CD1c-positive myeloid dendritic cell (primary cell): ENCODE data around the gene GRID1.
A peak's percentile ranks its signal among the peaks of the same experiment; 100 is the strongest.

Experiments used
- DNase-seq: peaks from one replicate; pipeline ENCODE4 v3.0.0-alpha.2; 2016; ENCODE audit errors: extremely low spot score

GRID1 gene

GRCh38 chr10:86314616-86315548 is 51.7 kb downstream of the GRID1 start:
- peak; percentile 31 for DNase-seq

GRCh38 chr10:86313621-86314041 is 53.0 kb downstream of the GRID1 start:
- DNase-seq = no peak

DNA sequence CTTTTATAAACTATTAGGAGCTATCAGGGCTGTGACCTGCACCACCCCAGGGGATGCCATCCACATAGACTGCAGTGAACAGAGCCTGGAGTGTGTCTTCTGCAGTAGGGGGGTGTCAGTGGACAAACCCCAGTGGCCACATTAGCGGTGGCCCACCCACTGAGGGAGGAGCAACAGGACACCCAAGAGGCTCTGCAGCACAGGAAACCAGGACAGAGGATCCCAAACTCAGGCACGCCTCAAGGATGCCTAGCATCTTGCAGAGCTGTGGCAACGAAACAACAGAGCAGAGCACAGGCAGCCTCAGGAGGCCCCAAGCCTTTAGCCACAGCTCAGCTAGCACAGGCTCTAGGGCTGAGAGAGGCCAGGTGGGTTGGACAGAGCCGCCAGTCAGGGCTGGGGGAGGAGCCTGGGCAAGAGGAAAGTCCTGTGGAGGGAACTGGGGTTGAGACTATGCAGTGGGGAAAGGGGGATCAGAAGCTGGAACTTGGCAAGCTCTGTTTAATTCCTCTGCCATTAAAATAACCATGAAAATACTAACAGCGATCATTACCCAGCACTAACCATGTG is 53.8 kb downstream of the GRID1 start:
- DNase-seq = no peak

DNA sequence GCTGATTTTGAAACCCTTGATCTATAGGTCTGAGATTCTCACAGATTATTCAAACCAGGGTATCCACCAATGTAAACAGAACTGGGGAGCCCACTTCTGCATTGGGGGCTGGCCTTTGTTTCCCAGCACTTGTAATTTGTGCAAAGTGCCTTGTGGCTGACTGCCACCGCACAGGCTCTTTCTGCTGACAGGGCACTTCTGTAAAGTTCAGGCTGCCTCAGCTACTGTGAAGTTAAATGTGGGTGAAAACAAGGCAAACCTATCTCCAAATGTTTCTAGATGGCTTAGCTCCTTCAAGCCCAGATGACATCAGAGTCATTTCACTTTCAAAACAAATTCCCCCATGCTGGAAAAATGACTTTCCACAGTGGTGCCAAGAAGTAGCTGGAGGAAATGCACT is 54.7 kb downstream of the GRID1 start:
- DNase-seq = no peak

DNA sequence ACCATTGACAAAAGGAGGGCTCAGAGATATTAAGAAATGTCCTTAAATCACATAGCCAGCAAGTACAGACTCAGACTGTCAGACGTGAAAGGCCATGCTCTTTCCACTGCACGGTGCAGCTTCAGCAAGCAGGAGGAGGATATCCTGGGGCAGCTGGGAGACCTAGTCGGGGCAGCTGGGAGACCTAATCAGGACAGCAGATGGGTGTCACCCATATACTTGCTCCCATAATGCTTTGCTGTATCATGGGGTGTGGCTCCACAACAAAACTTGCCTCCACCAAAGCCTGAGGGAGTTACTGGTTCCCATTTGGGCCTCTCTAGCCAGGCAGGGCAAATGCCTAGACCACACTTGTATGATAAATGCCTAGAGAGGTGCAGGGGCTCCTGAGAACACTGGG is 55.4 kb downstream of the GRID1 start:
- DNase-seq = no peak

DNA sequence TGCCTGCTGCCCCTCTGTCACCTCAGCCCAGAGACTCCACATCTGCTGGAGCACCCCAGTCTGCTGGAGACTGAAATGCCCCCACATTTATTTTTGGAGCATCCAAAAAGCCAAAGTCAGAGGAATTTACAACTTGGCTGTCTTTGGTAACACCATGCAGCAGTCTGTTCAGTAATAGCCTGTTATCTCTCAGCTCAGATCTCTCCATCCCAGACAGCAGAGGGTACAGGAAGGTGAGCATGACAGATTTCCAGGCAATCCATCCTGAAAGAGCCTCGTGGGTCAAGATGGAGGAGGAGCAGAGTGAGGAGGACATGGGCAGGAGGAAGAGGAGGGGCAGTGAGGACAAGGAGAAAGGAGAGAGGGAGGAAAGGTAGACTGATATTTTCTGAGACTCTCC is 55.9 kb downstream of the GRID1 start:
- no peak for DNase-seq

DNA sequence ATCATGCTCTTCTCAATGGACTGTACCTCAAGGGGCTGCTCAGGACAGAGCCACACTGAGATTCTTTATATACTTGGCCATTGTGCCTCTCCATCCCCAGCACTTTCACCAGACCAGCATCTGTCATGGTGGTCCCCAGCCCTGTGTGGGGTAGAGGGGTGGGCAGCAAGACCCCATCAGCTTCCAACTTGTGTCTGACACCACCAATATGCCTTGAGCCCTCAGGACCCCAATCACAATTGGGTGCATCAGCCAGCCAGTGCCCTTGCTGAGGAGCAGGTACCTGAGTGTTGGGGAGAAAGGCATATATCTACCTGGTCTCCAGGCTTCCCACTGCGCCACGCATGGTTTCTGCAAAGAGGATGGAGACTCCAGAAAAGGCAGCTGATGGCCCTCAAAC is 56.3 kb downstream of the GRID1 start:
- no peak for DNase-seq

- DNase-seq = no peak
Observed at GRCh38 chr10:86308056-86308455, 58.5 kb downstream of the GRID1 start.

DNA sequence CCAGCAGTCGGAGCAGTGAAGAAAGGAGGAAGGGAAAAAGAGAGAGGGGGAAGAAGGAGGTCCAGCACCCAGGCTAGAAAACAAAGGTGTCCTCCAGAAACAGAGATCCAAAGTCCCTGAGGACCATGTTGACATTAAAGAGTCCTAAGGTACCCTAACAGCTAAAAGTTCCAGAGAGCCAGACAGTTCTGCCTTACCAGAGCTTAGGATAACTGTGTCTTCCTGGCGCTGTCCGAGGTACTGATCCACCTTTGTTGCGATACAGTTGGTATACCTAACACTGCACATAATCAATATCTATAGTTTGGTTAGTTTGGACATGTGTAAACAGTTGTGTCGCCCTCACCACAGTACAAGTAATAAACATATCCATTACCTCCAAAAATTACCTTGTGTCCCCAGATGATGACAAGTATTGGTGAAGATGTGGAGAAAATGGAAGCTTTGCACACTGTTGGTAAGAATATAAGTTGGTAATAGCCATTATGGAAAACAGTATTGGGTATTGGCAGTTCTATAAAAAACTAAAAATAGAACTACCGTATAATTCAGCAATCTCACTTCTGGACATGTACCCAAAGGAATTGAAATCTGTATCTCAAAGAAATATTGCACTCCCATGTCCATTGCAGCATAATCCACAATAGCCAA is 59.8 kb downstream of the GRID1 start:
- no peak for DNase-seq

DNA sequence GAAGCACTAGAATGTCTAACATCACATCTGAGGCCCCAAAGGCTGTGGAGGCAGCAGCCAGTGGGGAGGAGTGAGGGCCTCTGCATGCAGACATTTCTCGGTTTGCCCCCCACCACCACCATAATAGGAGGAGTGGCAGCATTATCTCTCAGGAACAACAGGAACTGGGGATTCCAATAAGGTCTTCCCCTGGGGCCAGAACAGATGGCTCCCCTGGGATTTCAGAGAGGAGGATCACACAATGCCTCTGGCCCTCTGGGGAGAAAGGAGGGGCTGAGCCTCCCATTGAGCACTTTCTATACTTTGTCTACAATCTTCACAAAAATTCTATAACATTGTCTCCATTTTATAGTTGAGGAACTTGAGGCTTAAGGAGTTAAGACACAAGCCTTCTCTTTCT is 61.1 kb downstream of the GRID1 start:
- DNase-seq = no peak

DNA sequence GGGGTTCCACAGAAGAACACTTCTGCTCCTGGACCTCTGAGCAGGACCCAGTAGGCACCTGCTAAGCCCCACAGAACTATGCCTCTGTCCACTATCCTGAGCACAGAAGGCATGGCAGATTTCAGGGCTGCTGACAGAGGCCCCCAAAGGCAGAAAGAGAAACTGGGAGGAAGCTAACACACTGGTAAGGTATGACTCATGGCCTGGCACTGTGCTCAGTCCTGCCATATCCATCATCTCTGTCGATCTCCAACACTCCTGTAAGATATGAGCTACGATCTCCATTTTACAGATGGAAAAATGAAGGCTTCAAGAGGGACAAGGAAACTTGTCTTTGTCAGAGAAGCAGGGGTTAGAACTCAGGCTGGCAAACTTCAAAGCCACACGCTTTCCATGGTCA is 62.2 kb downstream of the GRID1 start:
- no peak for DNase-seq

DNA sequence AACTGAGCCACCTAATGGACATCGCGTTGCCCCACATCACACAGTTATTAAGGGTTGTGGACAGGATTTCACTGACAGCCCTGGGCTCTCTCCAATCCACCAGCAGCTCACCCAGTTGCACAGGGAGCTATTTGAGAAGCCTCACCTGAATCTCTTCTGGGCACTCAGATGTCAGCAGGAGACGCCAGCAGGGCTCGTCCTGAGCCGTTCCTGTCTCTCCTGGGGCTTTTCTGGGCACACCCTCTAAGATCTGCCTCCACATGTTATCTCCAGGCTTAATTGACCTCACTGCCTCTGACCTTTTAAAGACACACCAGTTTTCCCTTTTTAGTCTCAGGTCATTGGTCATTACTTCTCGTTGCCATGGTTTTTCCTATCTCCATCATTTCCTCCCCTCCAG is 63.0 kb downstream of the GRID1 start:
- DNase-seq = no peak

- DNase-seq = no peak
Observed at GRCh38 chr10:86301971-86302370, 64.6 kb downstream of the GRID1 start.

DNA sequence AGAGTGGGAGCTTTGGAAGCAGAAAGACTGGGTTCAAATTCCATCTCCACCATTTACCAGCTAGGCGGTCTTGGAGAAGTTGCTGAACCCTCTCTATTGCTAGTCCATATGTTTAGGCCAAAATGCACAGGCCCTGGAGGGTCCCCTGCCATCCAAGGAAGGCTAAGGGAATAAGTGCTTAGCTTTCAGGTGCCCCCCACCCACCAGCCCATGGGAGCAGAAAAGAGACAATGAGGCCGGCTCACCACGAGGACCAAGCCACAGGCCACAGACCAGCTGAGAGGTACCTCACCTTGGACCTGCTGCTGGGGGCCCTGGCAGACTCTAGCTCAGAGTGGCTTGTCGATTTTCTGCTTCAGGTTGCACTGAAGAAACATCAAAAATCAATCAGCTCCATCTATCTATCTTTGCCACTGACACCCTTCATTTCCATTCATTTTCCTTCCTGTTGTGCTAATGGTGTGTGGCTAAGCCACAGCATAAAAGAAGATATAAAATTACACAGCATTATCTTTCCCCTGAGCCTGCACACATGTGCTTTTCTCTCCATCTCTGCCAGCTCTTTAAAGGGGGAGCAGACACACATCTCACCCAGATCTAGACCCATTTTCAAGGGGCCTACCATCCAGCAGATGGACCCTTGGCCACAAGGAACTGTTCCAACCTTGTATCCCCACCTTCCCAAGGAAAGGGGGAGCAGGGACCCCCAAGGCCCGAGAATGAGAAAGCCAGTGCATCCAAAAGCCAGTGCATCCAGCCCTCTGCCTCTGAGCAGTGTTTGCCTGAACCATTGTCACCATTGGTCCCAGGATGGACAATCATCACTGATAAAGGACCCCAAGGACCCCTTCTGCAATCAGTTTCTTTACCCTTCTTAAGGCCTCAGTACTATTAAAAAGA is 65.4 kb downstream of the GRID1 start:
- DNase-seq = no peak

DNA sequence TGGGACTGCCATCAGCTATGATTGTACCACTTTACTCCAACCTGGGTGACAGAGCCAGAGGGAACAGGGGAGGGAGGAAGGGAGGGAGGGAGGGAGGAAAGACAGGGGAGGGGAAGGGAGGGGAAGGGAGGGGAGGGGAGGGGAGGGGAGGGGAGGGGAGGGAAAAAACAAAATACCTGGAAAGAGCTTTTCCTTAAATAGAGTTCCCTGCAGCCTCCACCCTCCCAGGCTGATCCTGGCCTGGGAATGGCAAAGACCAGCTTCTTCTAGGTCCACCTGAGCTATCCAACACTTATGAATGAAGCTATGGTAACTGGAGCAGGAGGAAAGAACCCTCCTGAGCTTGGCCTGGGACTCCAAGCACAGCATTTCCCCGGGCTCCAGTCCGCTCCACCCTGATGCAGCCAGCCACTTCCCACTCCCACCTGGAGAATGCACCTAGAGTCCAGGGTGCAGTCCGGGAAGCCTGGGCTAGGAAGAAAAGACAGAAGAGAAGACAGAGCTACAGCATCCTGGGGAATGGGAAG is 66.1 kb downstream of the GRID1 start:
- no peak for DNase-seq

DNA sequence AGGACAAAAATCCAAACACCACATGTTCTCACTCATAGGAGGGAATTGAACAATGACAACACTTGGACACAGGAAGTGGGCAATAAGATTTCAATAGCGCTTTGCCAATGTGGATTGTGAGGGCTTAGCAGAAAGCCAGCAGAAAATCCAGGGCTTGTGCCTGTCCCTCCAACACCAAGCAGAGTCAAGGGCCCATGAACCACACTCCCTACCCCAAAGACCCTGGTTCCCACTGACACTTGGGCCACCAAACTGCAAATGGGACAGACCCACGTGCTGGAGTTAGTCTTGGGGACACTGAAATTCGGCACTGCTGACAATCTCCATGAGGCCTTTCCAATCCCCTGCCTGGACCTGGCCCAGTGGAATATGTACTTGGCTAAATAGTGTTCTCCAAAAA is 67.0 kb downstream of the GRID1 start:
- no peak for DNase-seq

GRCh38 chr10:86298501-86299001 is 68.0 kb downstream of the GRID1 start:
- no peak for DNase-seq

DNA sequence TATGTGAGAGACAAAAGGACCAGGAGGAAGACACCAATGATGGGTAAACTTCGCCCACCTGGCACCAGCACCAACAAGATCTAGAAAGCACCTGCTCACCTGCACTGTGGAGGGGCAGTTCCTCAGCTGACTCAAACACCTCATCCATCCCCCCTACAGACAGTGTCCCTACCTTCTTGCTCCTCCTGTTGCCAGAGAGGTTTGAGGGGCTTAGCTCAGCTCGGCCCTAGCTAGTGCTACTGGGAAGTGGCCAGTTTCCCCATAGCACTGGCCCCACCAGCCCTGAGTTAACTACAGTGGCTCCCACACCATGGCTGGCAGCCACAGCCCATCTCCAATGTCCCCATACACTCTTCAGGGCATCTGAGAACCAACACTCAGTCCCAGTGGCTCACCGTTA is 70.8 kb downstream of the GRID1 start:
- no peak for DNase-seq

DNA sequence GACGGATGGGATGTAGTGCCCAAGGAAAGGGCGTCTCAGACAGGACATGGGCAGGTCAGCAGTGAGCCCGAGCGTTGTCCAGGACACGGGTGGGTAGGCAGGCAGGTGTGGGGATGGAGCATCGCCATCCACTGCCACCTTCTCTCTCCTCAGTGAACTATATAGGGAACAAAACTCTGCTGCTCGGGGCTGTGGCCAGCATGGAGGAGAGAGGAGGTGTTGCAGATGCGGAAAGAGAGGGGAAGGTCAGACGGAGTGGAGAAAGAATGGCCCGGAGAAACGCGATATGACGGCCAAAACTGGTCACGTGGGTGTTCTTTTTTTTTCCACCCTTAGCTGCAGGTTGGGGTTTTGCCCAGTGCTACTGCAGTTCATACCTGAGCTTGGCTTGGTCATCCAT is 71.2 kb downstream of the GRID1 start:
- no peak for DNase-seq

DNA sequence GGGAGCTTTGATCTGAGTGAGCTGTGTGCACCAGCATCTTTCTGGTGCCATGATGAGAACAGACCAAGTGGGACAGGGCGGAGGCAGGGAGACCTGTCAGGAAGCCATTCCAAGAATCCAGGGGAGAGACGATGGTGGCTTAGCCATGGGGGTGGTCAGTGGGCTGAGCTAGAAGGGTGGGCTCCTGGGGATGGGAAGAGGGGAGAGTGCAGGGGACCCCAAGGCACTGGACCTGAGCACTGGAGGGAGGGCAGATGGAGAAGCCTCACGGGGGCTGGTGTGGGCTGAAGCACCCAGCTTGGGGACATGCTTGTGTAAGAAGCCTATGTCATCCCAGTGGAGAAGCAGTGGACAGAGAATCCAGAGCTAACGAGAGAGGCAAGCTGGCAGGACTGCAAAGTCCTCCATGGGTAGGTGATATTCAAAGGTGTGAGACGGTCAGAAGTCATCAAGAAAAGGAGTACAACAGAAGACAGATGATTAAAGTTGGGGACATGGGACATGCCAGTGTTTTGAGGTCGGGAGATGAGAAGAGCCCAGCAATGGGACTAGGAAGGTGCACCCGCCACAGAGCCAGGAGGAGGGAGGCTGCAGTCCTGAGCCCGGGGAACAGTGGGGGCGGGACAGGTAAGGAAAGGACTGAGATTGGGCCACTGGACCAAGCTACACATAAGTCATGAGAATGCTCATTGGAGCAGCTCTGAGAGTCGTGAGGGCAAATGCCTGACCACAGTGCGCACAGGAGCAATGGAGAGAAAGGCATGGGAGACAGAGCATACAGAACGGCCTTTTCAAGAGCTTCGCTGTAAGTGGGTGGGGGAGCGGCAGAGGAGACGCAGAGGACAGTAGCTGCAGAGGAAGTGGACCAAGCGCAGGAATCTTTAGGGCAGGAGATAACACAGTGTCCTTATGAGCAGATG is 72.0 kb downstream of the GRID1 start:
- no peak for DNase-seq
